Activated CD8-positive, alpha-beta T cell treated with anti-CD3 and anti-CD28 coated beads for 36 hours (primary cell): ENCODE measurements around the gene SIX1. TPM values are rescaled to one million over a fixed set of nuclear protein-coding genes. Genes with fewer than 3 reads are reported as not detected.

Source experiments
- ATAC-seq: fragments of 200-7000 bp; cut with Tn5 transposase; one replicate; pipeline ENCODE4 v1.10.0; 2021; ENCODE audit warnings: mild to moderate bottlenecking, moderate library complexity
- CTCF ChIA-PET: fragments of 350-600 bp; sonication (Branson Sonifier 250); formaldehyde crosslinking; loops from one replicate; lab custom pipeline; 2021; ENCODE audit warnings: antibody characterized with exemption; lab: Charles Lee
- POLR2A ChIA-PET: fragments of 350-600 bp; sonication (Branson Sonifier 250); formaldehyde crosslinking; loops from one replicate; lab custom pipeline; 2021; ENCODE audit warnings: antibody characterized with exemption; lab: Charles Lee
- DNase-seq: peaks from one replicate; pipeline ENCODE4 v3.0.0-alpha.2; 2020
- H3K27ac Mint-ChIP-seq: one replicate; pipeline ENCODE4 v1.8.0; 2021; ENCODE audit warnings: mild to moderate bottlenecking, mixed read lengths
- H3K27me3 Mint-ChIP-seq: one replicate; pipeline ENCODE4 v1.8.0; 2021; ENCODE audit warnings: mixed read lengths
- H3K36me3 Mint-ChIP-seq: one replicate; pipeline ENCODE4 v1.8.0; 2021; ENCODE audit warnings: low read depth, mixed read lengths
- H3K4me1 Mint-ChIP-seq: one replicate; pipeline ENCODE4 v1.8.0; 2021; ENCODE audit warnings: low read depth, mixed read lengths
- H3K4me3 Mint-ChIP-seq: one replicate; pipeline ENCODE4 v1.8.0; 2021; ENCODE audit warnings: mild to moderate bottlenecking, moderate library complexity, mixed read lengths
- H3K9me3 Mint-ChIP-seq: one replicate; pipeline ENCODE4 v1.8.0; 2021; ENCODE audit warnings: mixed read lengths
- intact Hi-C: fragments of 100-400 bp; cut with micrococcal nuclease; formaldehyde crosslinking; loops from one replicate; pipeline ENCODE4 v1.10.0; 2022
- total RNA-seq, 2 experiments: library from RNA; stranded (reverse); gene quantifications; one replicate each; pipeline ENCODE4 v1.2.3, GENCODE V29; 2021
- TF ChIP-seq, protein P1 (sequence below): fragments of 200-600 bp; IDR thresholded peaks from one replicate; pipeline ENCODE4 v1.8.0; 2022; ENCODE audit warnings: antibody characterized with exemption, mild to moderate bottlenecking

SIX1 gene
- total RNA-seq, 2 experiments from 2014 or later: not detected

GRCh38 chr14:60670989-60671388 lies 21.7 kb upstream of the SIX1 start:
- intact Hi-C loops: no loop called here
- ChIA-PET CTCF (interaction anchor here (0.7 kb wide), 1 partner anchor 55 kb away, joined by 3 read pairs; no protein-coding TSS in a partner anchor), POLR2A (no interaction called here)
- no peaks in the 10 kb centered on the region for H3K9me3 Mint-ChIP-seq
- no peak overlapping the region for H3K27ac Mint-ChIP-seq
- H3K36me3 Mint-ChIP-seq: no peaks in the 10 kb centered on the region
- ATAC-seq (no peak), DNase-seq (no peak)
- TF ChIP-seq, protein P1, sequence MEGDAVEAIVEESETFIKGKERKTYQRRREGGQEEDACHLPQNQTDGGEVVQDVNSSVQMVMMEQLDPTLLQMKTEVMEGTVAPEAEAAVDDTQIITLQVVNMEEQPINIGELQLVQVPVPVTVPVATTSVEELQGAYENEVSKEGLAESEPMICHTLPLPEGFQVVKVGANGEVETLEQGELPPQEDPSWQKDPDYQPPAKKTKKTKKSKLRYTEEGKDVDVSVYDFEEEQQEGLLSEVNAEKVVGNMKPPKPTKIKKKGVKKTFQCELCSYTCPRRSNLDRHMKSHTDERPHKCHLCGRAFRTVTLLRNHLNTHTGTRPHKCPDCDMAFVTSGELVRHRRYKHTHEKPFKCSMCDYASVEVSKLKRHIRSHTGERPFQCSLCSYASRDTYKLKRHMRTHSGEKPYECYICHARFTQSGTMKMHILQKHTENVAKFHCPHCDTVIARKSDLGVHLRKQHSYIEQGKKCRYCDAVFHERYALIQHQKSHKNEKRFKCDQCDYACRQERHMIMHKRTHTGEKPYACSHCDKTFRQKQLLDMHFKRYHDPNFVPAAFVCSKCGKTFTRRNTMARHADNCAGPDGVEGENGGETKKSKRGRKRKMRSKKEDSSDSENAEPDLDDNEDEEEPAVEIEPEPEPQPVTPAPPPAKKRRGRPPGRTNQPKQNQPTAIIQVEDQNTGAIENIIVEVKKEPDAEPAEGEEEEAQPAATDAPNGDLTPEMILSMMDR: no peak
- H3K27me3 Mint-ChIP-seq: peaks cover 16% of the 10 kb centered on the region
- no peak overlapping the region for H3K4me3 Mint-ChIP-seq
- no peaks in the 10 kb centered on the region for H3K4me1 Mint-ChIP-seq

DNA sequence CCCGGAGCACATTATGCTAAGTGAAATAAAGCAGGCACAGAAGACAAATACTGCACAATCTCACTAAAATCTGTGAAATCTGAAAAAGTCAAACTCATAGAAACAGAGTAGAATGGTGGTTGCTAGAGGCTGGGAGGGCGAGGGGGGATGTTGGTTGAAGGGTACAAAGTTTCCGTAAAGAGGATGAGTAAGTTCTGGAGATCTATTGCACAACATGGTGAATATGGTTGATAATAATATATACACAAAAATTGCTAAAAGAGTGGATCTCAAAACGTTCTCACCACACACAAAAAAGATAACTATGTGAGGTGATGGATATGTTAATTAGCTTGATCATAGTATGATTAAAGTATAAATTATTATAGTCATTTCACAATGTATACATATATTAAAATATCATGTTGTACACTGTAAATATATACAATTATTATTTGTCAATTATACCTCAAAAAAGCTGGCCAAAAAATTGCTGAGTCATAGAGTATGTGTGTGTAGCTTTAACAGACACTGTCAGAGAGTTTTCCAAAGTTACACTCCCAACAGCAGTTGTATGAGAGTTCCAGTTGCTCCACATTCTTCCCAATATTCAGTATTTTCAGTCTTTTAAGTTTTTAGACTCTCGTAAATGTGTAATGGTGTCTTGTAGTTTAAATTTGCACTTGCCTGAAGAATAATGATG lies 19.3 kb upstream of the SIX1 start:
- no peak for DNase-seq
- Mint-ChIP-seq H3K4me1 (no peaks in the 10 kb centered on the region), H3K4me3 (no peak overlapping the region), H3K27ac (no peak overlapping the region), H3K36me3 (no peaks in the 10 kb centered on the region), H3K9me3 (no peaks in the 10 kb centered on the region), H3K27me3 (peaks cover 23% of the 10 kb centered on the region)
- no peak for ATAC-seq
- intact Hi-C loops: no loop called here
- TF ChIP-seq, protein P1: no peak
- POLR2A ChIA-PET: no interaction called here
- CTCF ChIA-PET: no interaction called here

GRCh38 chr14:60665177-60665550 lies 15.9 kb upstream of the SIX1 start:
- Mint-ChIP-seq H3K27me3 (peaks cover 45% of the 10 kb centered on the region), H3K4me3 (no peak overlapping the region), H3K36me3 (no peaks in the 10 kb centered on the region), H3K4me1 (no peaks in the 10 kb centered on the region), H3K27ac (no peak overlapping the region), H3K9me3 (no peaks in the 10 kb centered on the region)
- ChIA-PET CTCF (no interaction called here), POLR2A (interaction anchor here (0.6 kb wide), 1 partner anchor 19 kb away, joined by 4 read pairs; no protein-coding TSS in a partner anchor)
- ATAC-seq: no peak
- TF ChIP-seq, protein P1: no peak
- intact Hi-C loops: no loop called here
- DNase-seq: no peak

DNA sequence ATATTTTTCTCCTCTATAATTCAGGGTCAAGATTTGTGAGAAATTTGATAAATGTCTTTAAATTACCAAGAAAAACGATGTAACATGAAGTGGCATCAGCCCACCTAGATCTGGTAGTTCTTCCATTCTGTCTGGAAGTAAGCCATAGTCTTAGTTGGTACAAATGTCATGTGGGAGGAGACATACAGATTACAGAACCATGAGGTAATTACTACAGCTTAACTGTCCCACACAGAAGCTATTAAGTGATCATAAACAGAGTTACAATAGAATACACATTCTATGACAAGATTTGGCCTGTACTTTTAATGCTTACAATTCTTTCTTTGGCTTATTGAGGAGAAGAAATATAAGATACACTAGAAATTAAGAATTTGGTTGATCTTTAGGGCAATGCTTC lies 13.7 kb upstream of the SIX1 start:
- Mint-ChIP-seq H3K4me1 (peaks cover 3% of the 10 kb centered on the region), H3K9me3 (no peaks in the 10 kb centered on the region), H3K27me3 (peaks cover 55% of the 10 kb centered on the region), H3K4me3 (no peak overlapping the region), H3K36me3 (no peaks in the 10 kb centered on the region), H3K27ac (no peak overlapping the region)
- CTCF ChIA-PET: no interaction called here
- intact Hi-C loops: no loop called here
- TF ChIP-seq, protein P1: no peak
- ATAC-seq (no peak), DNase-seq (no peak)
- POLR2A ChIA-PET: no interaction called here

- Mint-ChIP-seq H3K27ac (no peak overlapping the region), H3K4me1 (peaks cover 8% of the 10 kb centered on the region), H3K4me3 (no peak overlapping the region), H3K36me3 (no peaks in the 10 kb centered on the region), H3K9me3 (no peaks in the 10 kb centered on the region), H3K27me3 (peaks cover 62% of the 10 kb centered on the region)
- TF ChIP-seq, protein P1: no peak
- intact Hi-C loops: no loop called here
- ATAC-seq: no peak
- ChIA-PET POLR2A (no interaction called here), CTCF (interaction anchor here (1.8 kb wide), 1 partner anchor 37 kb away, joined by 4 read pairs; no protein-coding TSS in a partner anchor)
- no peak for DNase-seq
Observed at GRCh38 chr14:60661721-60662120, 12.4 kb upstream of the SIX1 start.
